Fibroblast of skin of left quadriceps (primary cell): ENCODE measurements around the gene CA9.

Experiments
- DNase-seq, 2 experiments: peaks; one replicate each; pipeline ENCODE4 v3.0.0-alpha.2; 2013; ENCODE audit warnings: low read depth in 2 of 2

CA9 gene

GRCh38 chr9:35691757-35692301, 18.1 kb downstream of the CA9 start:
- DNase-seq: no peak

GRCh38 chr9:35695943-35696401, 22.2 kb downstream of the CA9 start:
- DNase-seq: no peak

GRCh38 chr9:35696520-35697215, 22.9 kb downstream of the CA9 start:
- DNase-seq: no peak

- DNase-seq: no peak
These were observed 23.8 kb downstream of the CA9 start for GRCh38 chr9:35697486-35697885.

- DNase-seq: no peak
These were observed 24.5 kb downstream of the CA9 start for GRCh38 chr9:35698231-35698630.

GRCh38 chr9:35700031-35700430, 26.3 kb downstream of the CA9 start:
- DNase-seq: no peak

- no peak for DNase-seq
These were observed 27.2 kb downstream of the CA9 start for GRCh38 chr9:35700942-35701341.

GRCh38 chr9:35702696-35703095, 29.0 kb downstream of the CA9 start:
- DNase-seq: no peak

- no peak for DNase-seq
These were observed 30.4 kb downstream of the CA9 start for GRCh38 chr9:35703906-35704672.

GRCh38 chr9:35705372-35705771, 31.6 kb downstream of the CA9 start:
- no peak for DNase-seq

GRCh38 chr9:35705836-35706430, 32.2 kb downstream of the CA9 start:
- DNase-seq: no peak

- DNase-seq: no peak
These were observed 33.2 kb downstream of the CA9 start for GRCh38 chr9:35706951-35707350.

- no peak for DNase-seq
These were observed 34.4 kb downstream of the CA9 start for GRCh38 chr9:35708146-35708545.

- DNase-seq: no peak
These were observed 37.2 kb downstream of the CA9 start for GRCh38 chr9:35710818-35711500.

- no peak for DNase-seq
These were observed 38.0 kb downstream of the CA9 start for GRCh38 chr9:35711501-35712428.

- DNase-seq: no peak
These were observed 39.2 kb downstream of the CA9 start for GRCh38 chr9:35712762-35713400.

- DNase-seq: no peak
These were observed 39.9 kb downstream of the CA9 start for GRCh38 chr9:35713578-35713977.

- no peak for DNase-seq
These were observed 40.4 kb downstream of the CA9 start for GRCh38 chr9:35714123-35714522.

- DNase-seq: no peak
These were observed 41.0 kb downstream of the CA9 start for GRCh38 chr9:35714579-35715252.

GRCh38 chr9:35716230-35716629, 42.5 kb downstream of the CA9 start:
- no peak for DNase-seq
